ENCODE data around the gene PPP4R1.

DNA sequence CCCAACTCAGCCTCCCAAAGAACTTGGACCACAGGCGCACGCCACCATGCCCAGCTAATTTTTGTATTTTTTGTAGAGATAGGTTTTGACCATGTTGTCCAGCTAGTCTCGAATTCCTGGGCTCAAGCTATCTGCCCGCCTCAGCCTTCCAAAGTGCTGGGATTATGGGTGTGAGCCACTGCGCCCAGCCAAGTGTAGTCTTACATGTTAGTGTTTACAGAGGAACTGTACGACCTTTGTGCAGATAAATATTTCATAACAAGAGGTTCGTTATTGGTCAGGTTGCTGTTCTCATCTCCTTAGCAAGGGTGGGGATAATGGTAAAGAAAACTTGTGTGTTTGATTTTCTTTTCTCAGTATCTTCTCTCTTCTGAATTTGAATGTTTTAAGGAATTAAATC lies 92.6 kb downstream of the PPP4R1 start:
- TF ChIP-seq POLR2A (IDR thresholded peaks at IDR 0.05), result no peak
- TF ChIP-seq, protein P1, sequence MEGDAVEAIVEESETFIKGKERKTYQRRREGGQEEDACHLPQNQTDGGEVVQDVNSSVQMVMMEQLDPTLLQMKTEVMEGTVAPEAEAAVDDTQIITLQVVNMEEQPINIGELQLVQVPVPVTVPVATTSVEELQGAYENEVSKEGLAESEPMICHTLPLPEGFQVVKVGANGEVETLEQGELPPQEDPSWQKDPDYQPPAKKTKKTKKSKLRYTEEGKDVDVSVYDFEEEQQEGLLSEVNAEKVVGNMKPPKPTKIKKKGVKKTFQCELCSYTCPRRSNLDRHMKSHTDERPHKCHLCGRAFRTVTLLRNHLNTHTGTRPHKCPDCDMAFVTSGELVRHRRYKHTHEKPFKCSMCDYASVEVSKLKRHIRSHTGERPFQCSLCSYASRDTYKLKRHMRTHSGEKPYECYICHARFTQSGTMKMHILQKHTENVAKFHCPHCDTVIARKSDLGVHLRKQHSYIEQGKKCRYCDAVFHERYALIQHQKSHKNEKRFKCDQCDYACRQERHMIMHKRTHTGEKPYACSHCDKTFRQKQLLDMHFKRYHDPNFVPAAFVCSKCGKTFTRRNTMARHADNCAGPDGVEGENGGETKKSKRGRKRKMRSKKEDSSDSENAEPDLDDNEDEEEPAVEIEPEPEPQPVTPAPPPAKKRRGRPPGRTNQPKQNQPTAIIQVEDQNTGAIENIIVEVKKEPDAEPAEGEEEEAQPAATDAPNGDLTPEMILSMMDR (IDR thresholded peaks at IDR 0.05), result no peak
- TF ChIP-seq EP300 (IDR thresholded peaks at IDR 0.05), result no peak
